GM19240 (cell line): ENCODE measurements around the gene TAGLN3.

Experiments used
- DNase-seq: peaks from one replicate; pipeline ENCODE4 v3.0.0; 2011; ENCODE audit warnings: low spot score; ENCODE audit not compliant: insufficient read length

TAGLN3 gene

DNA sequence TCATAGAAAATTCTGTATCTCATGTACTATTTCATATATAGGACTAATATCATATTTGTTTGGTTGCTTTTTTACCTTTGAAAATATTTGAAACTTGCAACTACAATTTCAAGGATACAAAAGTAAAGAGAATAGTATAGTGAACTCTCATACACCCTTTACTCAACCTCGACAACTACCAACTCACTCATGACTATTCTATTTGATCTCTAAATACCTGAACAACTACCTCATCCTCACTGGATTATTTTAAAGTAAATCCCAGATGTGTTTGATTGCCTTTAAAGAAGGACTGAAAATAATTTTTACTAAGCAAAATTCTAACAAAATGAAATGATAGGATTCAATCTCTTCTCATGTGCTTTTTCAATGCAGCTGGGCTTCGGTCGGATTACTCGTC, 47.9 kb downstream of the TAGLN3 start:
- DNase-seq = no peak

- DNase-seq = no peak
Observed at GRCh38 chr3:112047264-112047663, 48.5 kb downstream of the TAGLN3 start.

GRCh38 chr3:112048911-112049310, 50.2 kb downstream of the TAGLN3 start:
- no peak for DNase-seq

GRCh38 chr3:112053229-112053628, 54.5 kb downstream of the TAGLN3 start:
- no peak for DNase-seq

DNA sequence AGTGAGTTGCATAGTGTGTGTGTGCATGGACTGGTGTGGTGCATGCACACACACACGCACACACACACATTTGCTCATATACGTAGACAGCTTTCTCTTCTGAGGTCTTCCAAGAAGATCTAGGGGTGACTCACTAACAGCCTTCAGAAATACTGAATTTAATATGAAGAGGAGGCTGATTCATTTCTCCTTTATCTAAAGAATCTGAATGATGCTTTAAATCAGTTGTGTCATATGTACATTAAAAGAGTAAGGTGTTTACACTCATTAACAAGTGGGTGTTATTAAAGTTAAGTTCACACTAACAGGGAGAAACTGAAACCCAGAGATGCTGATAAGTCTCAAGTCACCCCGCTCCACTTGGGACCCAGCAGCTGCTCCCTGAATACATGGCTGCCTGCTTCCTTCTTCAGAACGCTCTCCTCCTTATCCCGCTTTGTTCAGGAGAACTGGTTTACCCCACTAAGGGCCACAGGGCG, 57.8 kb downstream of the TAGLN3 start:
- DNase-seq = no peak

DNA sequence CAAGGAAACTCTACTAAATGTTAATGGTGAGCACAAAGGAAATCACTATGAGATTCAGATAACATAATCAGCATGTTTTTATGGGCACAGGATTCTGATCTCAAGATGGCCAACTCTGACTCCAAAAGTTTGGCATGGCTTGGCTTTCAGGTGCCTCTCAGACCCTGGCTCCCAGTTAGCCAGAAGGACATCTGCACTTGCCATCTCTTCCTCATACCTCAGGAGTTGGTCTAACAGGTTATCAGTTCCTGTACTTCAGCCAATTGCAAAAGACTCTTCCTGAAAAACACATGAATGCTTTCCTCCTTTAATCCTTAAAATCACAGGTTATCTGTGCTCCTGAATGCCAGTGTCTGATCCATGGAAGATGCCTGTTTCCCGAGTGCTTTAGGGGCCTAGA, 60.8 kb downstream of the TAGLN3 start:
- DNase-seq = no peak

GRCh38 chr3:112061152-112061551, 62.4 kb downstream of the TAGLN3 start:
- no peak for DNase-seq
